Epithelial cell of umbilical artery (primary cell): Measurements from ENCODE around the gene P2RY14. TPM values are rescaled to one million over a fixed set of nuclear protein-coding genes. Genes with fewer than 3 reads are reported as not detected.

Source experiments
- total RNA-seq: library from RNA; depleted of rRNA; stranded (reverse); fragments of >200 nt; gene quantifications from 2 replicates; pipeline ENCODE4 v1.2.3, GENCODE V29; 2014

P2RY14 gene
- total RNA-seq = not detected in 2 replicates

GRCh38 chr3:151278230-151278629 is at the start of gene P2RY14:
Gene P2RY14, minus strand, starts transcription at chr3:151278542. Its CDS starts 64,226 bp downstream, at chr3:151214316.

DNA sequence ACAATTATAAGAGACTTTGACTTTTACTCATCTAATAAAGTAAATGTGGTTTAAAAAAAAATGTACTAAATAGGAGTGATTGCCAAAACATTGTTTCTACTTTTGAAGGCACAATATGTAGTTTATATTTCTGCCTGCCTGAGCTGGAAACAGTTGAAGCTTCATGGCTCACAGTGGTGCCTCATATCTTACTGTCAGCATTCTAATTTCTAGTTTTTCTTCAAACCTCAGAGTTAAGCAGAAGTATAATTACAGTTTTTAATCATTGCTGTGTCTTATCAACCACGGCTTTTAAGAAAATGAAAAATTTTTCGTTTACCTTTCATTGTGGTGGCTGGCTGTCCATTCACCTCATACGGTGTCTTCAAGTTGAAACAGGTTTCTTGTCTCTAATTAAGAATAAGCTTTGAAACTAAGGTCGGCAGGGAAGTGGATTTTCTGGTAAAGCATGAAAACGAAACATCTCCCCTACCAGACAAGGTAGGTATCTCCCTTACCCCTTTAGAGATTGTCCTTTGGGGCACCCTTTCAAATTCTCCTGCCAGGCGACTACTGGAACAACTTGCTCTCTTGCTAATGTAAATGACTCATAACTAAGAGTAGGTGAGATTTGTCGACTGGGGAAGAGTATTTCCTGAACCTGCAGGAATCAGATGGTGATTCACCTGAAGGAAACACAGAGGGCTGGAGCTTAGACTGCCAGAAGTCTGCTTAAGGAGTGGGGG is 38.1 kb upstream of the P2RY14 start, which contains the start of gene GPR87:
GPR87 (minus strand) TSS at position 554 of the 725 bp plus-strand sequence. CDS start 16,720 bp downstream, outside the sequence.

GRCh38 chr3:151203051-151203420 is 75.3 kb downstream of the P2RY14 start, which contains the start of gene GPR171:
Gene GPR171, minus strand, starts transcription at chr3:151203216. Its CDS starts 3,830 bp downstream, at chr3:151199386.

Other genes with a start within 250 kb of the P2RY14 start
- 0.32 TPM in 1 of 2 replicates, not detected in the other for gene MED12L, start 192.9 kb downstream of the P2RY14 start, total RNA-seq
- gene GPR171, start 75.3 kb downstream of the P2RY14 start, total RNA-seq = not detected in 2 replicates
- under 0.01 TPM in 1 of 2 replicates, not detected in the other for gene GPR87, start 38.3 kb upstream of the P2RY14 start, total RNA-seq
- gene P2RY13, start 51.0 kb upstream of the P2RY14 start, total RNA-seq = not detected in 2 replicates
- not detected in 2 replicates for gene P2RY12, start 106.2 kb upstream of the P2RY14 start, total RNA-seq
- gene IGSF10, start 182.5 kb upstream of the P2RY14 start, total RNA-seq = under 0.01 and 0.15 TPM in 2 replicates